Activated CD8-positive, alpha-beta T cell treated with anti-CD3 and anti-CD28 coated beads for 36 hours (primary cell): ENCODE results near the gene FOSL1. TPM values are rescaled to one million over a fixed set of nuclear protein-coding genes. Genes with fewer than 3 reads are reported as not detected.
"Not testable (repeated sequence)": the region's sequence is repeated elsewhere in the genome, so short reads cannot be mapped to it uniquely, and the experiment has no call there.

Experiments
- ATAC-seq: fragments of 200-7000 bp; cut with Tn5 transposase; one replicate; pipeline ENCODE4 v1.10.0; 2021; ENCODE audit warnings: mild to moderate bottlenecking, moderate library complexity
- CTCF ChIA-PET: fragments of 350-600 bp; sonication (Branson Sonifier 250); formaldehyde crosslinking; loops from one replicate; lab custom pipeline; 2021; ENCODE audit warnings: antibody characterized with exemption; lab: Charles Lee
- POLR2A ChIA-PET: fragments of 350-600 bp; sonication (Branson Sonifier 250); formaldehyde crosslinking; loops from one replicate; lab custom pipeline; 2021; ENCODE audit warnings: antibody characterized with exemption; lab: Charles Lee
- DNase-seq: peaks from one replicate; pipeline ENCODE4 v3.0.0-alpha.2; 2020
- H3K27ac Mint-ChIP-seq: one replicate; pipeline ENCODE4 v1.8.0; 2021; ENCODE audit warnings: mild to moderate bottlenecking, mixed read lengths
- H3K27me3 Mint-ChIP-seq: one replicate; pipeline ENCODE4 v1.8.0; 2021; ENCODE audit warnings: mixed read lengths
- H3K36me3 Mint-ChIP-seq: one replicate; pipeline ENCODE4 v1.8.0; 2021; ENCODE audit warnings: low read depth, mixed read lengths
- H3K4me1 Mint-ChIP-seq: one replicate; pipeline ENCODE4 v1.8.0; 2021; ENCODE audit warnings: low read depth, mixed read lengths
- H3K4me3 Mint-ChIP-seq: one replicate; pipeline ENCODE4 v1.8.0; 2021; ENCODE audit warnings: mild to moderate bottlenecking, moderate library complexity, mixed read lengths
- H3K9me3 Mint-ChIP-seq: one replicate; pipeline ENCODE4 v1.8.0; 2021; ENCODE audit warnings: mixed read lengths
- CTCF ChIP-seq: fragments of 200-600 bp; IDR thresholded peaks from one replicate; pipeline ENCODE4 v1.8.0; 2022; ENCODE audit warnings: antibody characterized with exemption, mild to moderate bottlenecking
- intact Hi-C: fragments of 100-400 bp; cut with micrococcal nuclease; formaldehyde crosslinking; loops from one replicate; pipeline ENCODE4 v1.10.0; 2022
- total RNA-seq, 2 experiments: library from RNA; stranded (reverse); gene quantifications; one replicate each; pipeline ENCODE4 v1.2.3, GENCODE V29; 2021

Gene FOSL1
- total RNA-seq, 2 experiments from 2014 or later = 9.9 to 10.2 TPM

GRCh38 chr11:65851083-65851579 lies 49.1 kb downstream of the FOSL1 start:
- Mint-ChIP-seq H3K9me3 (peaks cover 3% of the 10 kb centered on the region), H3K4me1 (peaks cover 24% of the 10 kb centered on the region), H3K36me3 (peaks cover 51% of the 10 kb centered on the region), H3K4me3 (no peak overlapping the region), H3K27ac (no peak overlapping the region), H3K27me3 (no peaks in the 10 kb centered on the region)
- ATAC-seq = peak; percentile 57
- ChIA-PET CTCF (interaction anchor here (0.7 to 5.1 kb wide), 12 partner anchors 8 to 87 kb away, joined by 3 to 47 read pairs (median 4); partner anchors contain the start of genes AP5B1, CCDC85B, FIBP and SNX32), POLR2A (interaction anchor here (0.8 to 29.8 kb wide), 10 partner anchors 8 to 146 kb away, joined by 3 to 560 read pairs (median 7); partner anchors contain the start of genes AP5B1, CCDC85B, CTSW and EFEMP2)
- peak; percentile 44 for DNase-seq
- peak; percentile 72 for TF ChIP-seq CTCF
- intact Hi-C loops = no loop called here

- peaks cover 18% of the 10 kb centered on the region for H3K4me1 Mint-ChIP-seq
- no peak overlapping the region for H3K4me3 Mint-ChIP-seq
- H3K9me3 Mint-ChIP-seq = peaks cover 3% of the 10 kb centered on the region
- DNase-seq = no peak
- POLR2A ChIA-PET = interaction anchor here (0.6 to 29.8 kb wide), 12 partner anchors 9 to 159 kb away, joined by 3 to 560 read pairs (median 5); partner anchors contain the start of genes AP5B1, CCDC85B, CTSW and EFEMP2
- no peak for ATAC-seq
- H3K27ac Mint-ChIP-seq = no peak overlapping the region
- H3K27me3 Mint-ChIP-seq = no peaks in the 10 kb centered on the region
- CTCF ChIA-PET = interaction anchor here (0.6 to 5.1 kb wide), 11 partner anchors 7 to 81 kb away, joined by 3 to 47 read pairs (median 4); partner anchors contain the start of genes CCDC85B, FIBP and SNX32
- intact Hi-C loops = no loop called here
- peaks cover 44% of the 10 kb centered on the region for H3K36me3 Mint-ChIP-seq
- no peak for TF ChIP-seq CTCF
Observed at GRCh38 chr11:65850217-65851082, 49.7 kb downstream of the FOSL1 start.

- no peak overlapping the region for H3K27ac Mint-ChIP-seq
- DNase-seq (no peak), ATAC-seq (no peak)
- CTCF ChIA-PET = interaction anchor here (0.6 to 5.1 kb wide), 6 partner anchors 12 to 73 kb away, joined by 3 to 47 read pairs (median 8); partner anchors contain the start of genes CCDC85B, FIBP and SNX32
- no peak overlapping the region for H3K4me3 Mint-ChIP-seq
- H3K27me3 Mint-ChIP-seq = no peaks in the 10 kb centered on the region
- no peak for TF ChIP-seq CTCF
- POLR2A ChIA-PET = interaction anchor here (0.6 to 29.8 kb wide), 8 partner anchors 10 to 158 kb away, joined by 3 to 560 read pairs (median 4); partner anchors contain the start of genes CCDC85B, CTSW, FIBP and FOSL1
- H3K4me1 Mint-ChIP-seq = peaks cover 13% of the 10 kb centered on the region
- H3K36me3 Mint-ChIP-seq = peaks cover 38% of the 10 kb centered on the region
- H3K9me3 Mint-ChIP-seq = peaks cover 3% of the 10 kb centered on the region
- intact Hi-C loops = no loop called here
Observed at GRCh38 chr11:65849771-65850216, 50.4 kb downstream of the FOSL1 start.

GRCh38 chr11:65849366-65849765 lies 50.8 kb downstream of the FOSL1 start:
- Mint-ChIP-seq H3K27ac (no peak overlapping the region), H3K27me3 (no peaks in the 10 kb centered on the region), H3K36me3 (peaks cover 33% of the 10 kb centered on the region), H3K4me1 (peaks cover 9% of the 10 kb centered on the region), H3K9me3 (peaks cover 3% of the 10 kb centered on the region), H3K4me3 (no peak overlapping the region)
- ChIA-PET POLR2A (interaction anchor here (1.2 to 29.8 kb wide), 5 partner anchors 10 to 40 kb away, joined by 3 to 560 read pairs (median 13); partner anchors contain the start of genes CCDC85B, CTSW, FIBP and FOSL1), CTCF (interaction anchor here (1.8 to 5.1 kb wide), 5 partner anchors 11 to 70 kb away, joined by 6 to 47 read pairs (median 8); partner anchors contain the start of genes CCDC85B, FIBP and SNX32)
- no peak for TF ChIP-seq CTCF
- DNase-seq (no peak), ATAC-seq (no peak)
- intact Hi-C loops = no loop called here

- CTCF ChIA-PET = interaction anchor here (1.8 to 5.1 kb wide), 5 partner anchors 11 to 69 kb away, joined by 6 to 47 read pairs (median 8); partner anchors contain the start of genes CCDC85B, FIBP and SNX32
- ATAC-seq, DNase-seq, H3K9me3 Mint-ChIP-seq, H3K27ac Mint-ChIP-seq, H3K27me3 Mint-ChIP-seq, H3K4me1 Mint-ChIP-seq, H3K4me3 Mint-ChIP-seq, intact Hi-C loops: not testable (repeated sequence)
- peaks cover 27% of the 10 kb centered on the region for H3K36me3 Mint-ChIP-seq
- POLR2A ChIA-PET = interaction anchor here (1.2 to 29.8 kb wide), 5 partner anchors 11 to 41 kb away, joined by 3 to 560 read pairs (median 13); partner anchors contain the start of genes CCDC85B, CTSW, FIBP and FOSL1
Observed at GRCh38 chr11:65848693-65849092, 51.5 kb downstream of the FOSL1 start.
